KOPT-K1 (cell line): ENCODE measurements around the gene PRXL2B.

Experiments
- H3K27ac ChIP-seq: fragments of 200-600 bp; sonication (generic); 2 replicates; pipeline ENCODE4 v1.5.1; 2016; ENCODE audit warnings: antibody characterized with exemption, mild to moderate bottlenecking, low read depth, low read length; ENCODE audit not compliant: poor library complexity, severe bottlenecking
- H3K36me3 ChIP-seq: fragments of 200-600 bp; sonication (generic); 2 replicates; pipeline ENCODE4 v1.5.1; 2017; ENCODE audit warnings: antibody characterized with exemption, mild to moderate bottlenecking, low read length, moderate library complexity; ENCODE audit not compliant: insufficient read depth
- H3K9me3 ChIP-seq: fragments of 200-600 bp; sonication (generic); 2 replicates; pipeline ENCODE4 v1.5.1; 2017; ENCODE audit warnings: antibody characterized with exemption, low read length, mild to moderate bottlenecking; ENCODE audit not compliant: insufficient read depth, poor library complexity, severe bottlenecking

Gene PRXL2B

DNA sequence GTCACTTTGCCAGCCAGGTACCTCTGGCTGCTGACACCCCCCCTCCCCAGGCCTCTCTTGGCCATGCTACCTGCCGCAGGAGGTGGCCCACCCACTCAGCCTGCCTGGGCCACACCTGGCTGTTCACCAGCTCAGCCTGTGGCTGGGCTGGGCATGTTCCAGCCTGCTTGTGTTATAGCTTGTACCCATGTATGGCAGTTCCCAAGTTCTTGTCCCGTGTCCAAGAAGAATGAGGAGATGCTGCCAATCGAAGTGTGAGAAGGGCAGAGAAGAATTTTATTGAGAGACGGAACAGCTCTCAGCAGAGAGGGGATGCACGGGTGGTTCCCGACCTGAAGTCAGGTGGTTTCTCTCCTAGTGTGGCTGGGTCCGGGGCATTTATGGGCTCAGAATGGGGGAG lies 50.2 kb downstream of the PRXL2B start:
- no peak overlapping the region for H3K27ac ChIP-seq
- H3K9me3 ChIP-seq = peaks cover 30% of the 10 kb centered on the region
- H3K36me3 ChIP-seq = no peaks in the 10 kb centered on the region

DNA sequence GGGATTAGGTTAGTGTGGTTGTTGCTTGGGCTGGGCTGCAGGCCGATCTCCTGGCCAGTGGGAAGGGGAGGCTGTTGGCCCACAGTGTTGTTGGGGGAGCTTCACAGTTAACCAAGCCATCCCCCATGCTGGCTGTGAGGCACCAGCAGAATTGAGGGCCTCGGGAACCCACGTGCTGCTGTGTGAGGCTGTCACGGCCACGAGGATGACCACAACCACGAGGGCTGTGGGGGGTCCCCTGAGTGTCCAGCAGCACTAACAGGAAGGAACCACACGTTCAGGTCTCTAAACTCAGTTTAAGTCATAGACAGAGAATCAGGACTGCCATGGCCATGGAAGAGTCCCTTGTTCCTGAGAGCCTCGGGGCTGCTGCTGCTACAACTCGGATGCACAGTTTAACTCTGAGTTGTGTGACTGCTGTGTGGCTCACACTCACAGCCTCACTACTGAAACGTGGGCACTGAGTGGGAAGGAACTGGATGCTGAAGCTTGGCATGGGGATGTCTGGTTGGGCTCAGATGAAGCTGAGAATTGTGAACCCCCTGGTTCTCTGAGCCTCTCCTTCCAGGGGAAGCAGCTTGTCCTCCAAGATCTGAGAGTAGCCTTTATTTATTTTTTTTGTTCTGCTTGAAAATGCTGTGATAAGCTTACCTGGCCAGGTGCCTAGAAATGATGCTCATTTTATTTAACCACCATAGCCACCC lies 51.0 kb downstream of the PRXL2B start:
- H3K36me3 ChIP-seq = no peaks in the 10 kb centered on the region
- peaks cover 30% of the 10 kb centered on the region for H3K9me3 ChIP-seq
- H3K27ac ChIP-seq = no peak overlapping the region

DNA sequence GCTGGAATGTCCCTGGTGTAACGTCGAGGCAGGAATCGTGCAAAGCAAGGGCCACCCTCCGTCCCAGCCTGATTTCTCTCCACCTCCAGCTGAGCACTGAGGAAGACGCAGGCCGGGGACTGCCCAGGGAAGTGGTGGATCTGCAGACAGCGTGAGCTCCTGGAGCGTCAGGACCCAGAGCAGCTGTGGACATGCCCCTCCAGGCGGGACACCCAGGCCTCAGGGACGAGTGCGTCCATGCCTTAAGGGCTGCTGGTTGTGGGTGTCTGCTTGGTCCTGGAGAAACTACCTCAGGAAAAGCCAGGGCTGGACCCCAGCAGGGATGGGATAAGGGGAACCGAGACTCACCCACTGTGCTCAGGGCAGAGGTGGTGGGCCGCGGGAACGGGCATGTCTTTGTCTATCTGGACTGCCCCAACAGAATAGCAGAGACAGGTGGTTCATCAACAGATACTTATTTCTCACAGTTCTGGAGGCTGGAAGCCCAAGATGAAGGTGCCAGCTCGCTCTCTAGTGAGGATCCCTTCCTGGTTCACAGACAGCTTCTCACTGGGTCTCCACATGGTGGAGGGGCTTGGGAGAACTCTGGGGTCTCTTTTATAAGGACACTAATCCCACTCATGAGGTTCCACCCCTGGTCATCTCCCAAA lies 52.0 kb downstream of the PRXL2B start:
- Histone ChIP-seq H3K36me3 (no peaks in the 10 kb centered on the region), H3K9me3 (peaks cover 30% of the 10 kb centered on the region), H3K27ac (no peak overlapping the region)

DNA sequence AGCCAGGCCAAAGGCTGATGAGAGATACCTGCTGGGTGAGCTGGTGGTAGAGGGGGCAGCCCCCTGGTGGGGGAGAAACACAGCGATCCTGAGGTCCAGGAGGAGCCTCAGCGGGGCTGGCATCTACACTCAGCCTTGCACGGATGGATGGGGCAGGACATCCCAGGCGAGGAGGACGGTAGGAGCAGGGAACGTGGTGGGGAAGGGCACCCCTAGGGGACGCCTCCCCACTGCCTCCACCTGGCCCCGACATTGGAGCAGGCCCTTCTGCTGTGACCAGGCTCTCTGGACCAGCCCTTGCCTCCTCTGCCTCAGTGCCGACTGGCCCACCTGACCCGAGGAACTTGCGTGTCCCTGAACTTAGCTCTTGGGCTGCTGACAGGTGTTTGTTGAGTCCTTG lies 52.6 kb downstream of the PRXL2B start:
- Histone ChIP-seq H3K9me3 (peaks cover 30% of the 10 kb centered on the region), H3K27ac (no peak overlapping the region), H3K36me3 (no peaks in the 10 kb centered on the region)

DNA sequence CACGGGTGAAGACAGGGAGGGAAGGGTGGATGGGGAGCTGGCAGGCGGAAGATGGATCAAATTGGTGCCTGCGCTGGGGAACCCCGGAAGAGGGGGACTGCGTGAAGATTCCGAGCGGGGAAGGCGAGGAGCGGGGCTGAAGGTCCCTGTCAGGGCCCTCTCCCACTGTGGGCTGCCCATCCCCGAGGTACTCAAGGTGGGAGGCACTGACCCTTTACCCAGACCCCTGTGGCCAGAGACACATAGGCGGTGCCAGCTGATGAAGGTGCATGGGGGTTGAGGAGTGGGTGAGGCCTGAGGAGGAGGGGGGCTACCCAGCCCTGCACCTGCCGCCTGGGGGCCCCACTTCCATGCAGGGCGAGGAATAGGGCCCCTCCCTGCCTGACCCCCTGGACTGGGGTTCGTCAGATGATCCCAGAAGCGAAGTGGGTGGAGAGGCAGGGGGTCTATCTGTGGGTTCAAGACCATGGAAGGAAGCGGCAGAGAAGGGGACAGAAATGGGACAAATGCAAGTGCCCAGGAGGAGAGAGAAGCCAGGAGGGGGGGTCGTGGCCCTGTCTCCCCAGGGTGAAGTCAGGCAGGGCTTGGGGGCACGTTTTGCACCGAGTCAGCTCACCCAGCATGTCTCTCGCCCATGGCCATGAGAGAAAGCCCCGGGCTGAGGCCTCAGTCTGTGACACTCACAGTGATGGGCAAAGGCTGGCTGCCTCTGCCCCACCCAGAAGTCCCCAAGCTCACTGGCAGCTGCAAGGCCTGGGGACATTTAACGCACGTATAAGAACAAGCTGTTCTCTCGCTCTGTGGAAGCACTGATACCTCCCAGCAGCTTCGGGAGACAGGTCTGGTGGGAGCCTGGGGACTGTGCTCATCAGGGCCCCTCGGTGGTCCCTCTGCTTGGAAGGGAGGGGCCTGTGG lies 53.3 kb downstream of the PRXL2B start:
- H3K27ac ChIP-seq = no peak overlapping the region
- H3K9me3 ChIP-seq = peaks cover 30% of the 10 kb centered on the region
- no peaks in the 10 kb centered on the region for H3K36me3 ChIP-seq

DNA sequence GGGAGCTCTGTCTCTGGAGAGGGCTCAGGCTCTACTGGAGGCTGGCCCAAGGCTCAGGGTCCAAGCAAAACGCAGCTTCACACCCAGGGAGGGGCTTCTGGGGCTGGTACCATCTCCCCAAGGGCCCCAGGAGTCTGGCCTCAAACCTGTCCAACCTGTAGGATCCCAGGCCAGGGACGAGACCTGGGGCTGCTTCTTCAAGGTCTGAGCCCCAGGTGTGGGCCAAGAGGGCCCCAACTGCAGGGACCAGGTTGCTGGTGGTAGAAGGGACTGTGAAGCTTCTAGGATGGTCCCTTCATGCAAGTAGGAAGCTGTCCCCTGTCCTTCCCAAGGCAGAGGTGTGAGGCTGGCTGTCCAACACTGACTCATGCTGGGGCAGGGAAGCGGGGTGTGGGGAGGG lies 54.0 kb downstream of the PRXL2B start:
- Histone ChIP-seq H3K36me3 (no peaks in the 10 kb centered on the region), H3K27ac (no peak overlapping the region), H3K9me3 (peaks cover 24% of the 10 kb centered on the region)
